ENCODE data around the gene SYTL3. TPM values are rescaled to one million over a fixed set of nuclear protein-coding genes. Genes with fewer than 3 reads are reported as not detected.
A peak's percentile ranks its signal among the peaks of the same experiment; 100 is the strongest.

SYTL3 gene
- total and polyA plus RNA-seq, 10 of the 15 experiments (the other 5 are each of a cell fraction or from before 2014, with no cell fraction given), result 3.3 to 12.1 (median 6.9) TPM

DNA sequence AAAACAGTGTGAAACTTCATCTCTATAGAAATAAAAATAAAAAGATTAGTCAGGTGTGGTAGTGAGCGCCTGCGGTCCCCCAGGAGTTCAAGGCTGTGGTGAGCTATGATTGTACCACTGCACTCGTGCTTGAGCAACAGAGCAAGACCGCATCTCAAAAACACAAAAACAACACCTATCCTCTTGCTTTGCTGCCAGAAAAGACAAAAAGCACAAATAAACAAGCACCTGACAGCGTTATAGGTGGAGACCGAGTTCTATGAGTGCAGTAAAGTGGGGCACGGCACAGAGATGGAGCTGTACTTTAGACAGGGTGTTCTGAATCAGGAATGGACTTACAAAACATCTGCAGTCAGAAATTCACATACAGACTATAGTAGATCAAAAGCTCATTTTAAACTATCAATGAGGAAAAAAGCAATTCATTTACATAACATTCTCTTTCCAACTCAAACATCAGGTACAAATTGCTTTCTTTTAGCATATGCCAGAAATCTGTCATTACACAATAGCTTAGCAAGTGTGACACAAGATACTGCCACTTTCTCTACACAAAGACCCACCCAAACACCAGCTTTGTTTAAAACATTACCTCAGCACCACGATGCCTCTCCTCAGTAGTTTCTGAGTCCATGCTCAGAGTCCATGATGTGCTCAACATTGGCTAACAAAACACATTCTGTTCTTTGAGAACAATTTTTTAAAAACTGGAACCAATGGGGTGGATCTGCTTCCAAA, 159.3 kb downstream of the SYTL3 start (continued):
- TF ChIP-seq ZNF622 (IDR thresholded peaks at IDR 0.05) (no peak), BCL11A (IDR thresholded peaks at IDR 0.05; ENCODE audit: low read depth, low read length) (peak; percentile 70; the same call in 1 of the 2 replicates), TARDBP (IDR thresholded peaks at IDR 0.05; ENCODE audit: borderline replicate concordance) (no peak), SMC3 (IDR thresholded peaks at IDR 0.05; ENCODE audit: borderline replicate concordance, low read length) (no peak), JUNB (IDR thresholded peaks at IDR 0.05) (peak; percentile 17), CREB1 (IDR thresholded peaks at IDR 0.05; ENCODE audit: low read depth) (peak; percentile 60; the same call in 1 of the 2 replicates), POLR2AphosphoS5 (IDR thresholded peaks at IDR 0.05; ENCODE audit: low read length) (peak; percentile 26; the same call in 1 of the 2 replicates), RCOR1 (conservative IDR thresholded peaks at IDR 0.05; ENCODE audit: low read depth, low read length) (no peak), BMI1 (IDR thresholded peaks at IDR 0.05; ENCODE audit: borderline replicate concordance) (no peak; the same call in 1 of the 2 replicates), SIX5 (IDR thresholded peaks at IDR 0.05; ENCODE audit: low read depth, low read length, severe bottlenecking) (no peak), SPI1 (IDR thresholded peaks at IDR 0.05; ENCODE audit: borderline replicate concordance, insufficient read depth, low read depth, low read length) (no peak), RAD21 (IDR thresholded peaks at IDR 0.05; ENCODE audit: insufficient read depth, low read depth, low read length) (no peak), SUZ12 (IDR thresholded peaks at IDR 0.05; ENCODE audit: unreplicated experiment) (no peak), BACH1 (IDR thresholded peaks at IDR 0.05; ENCODE audit: borderline replicate concordance) (peak; percentile 50; the same call in 1 of the 2 replicates), MTA3 (IDR thresholded peaks at IDR 0.05; ENCODE audit: borderline replicate concordance, low read length) (peak; percentile 70; the same call in 1 of the 2 replicates), CBX3 (IDR thresholded peaks at IDR 0.05; ENCODE audit: borderline replicate concordance, low read depth) (no peak), STAT1 (conservative IDR thresholded peaks at IDR 0.05) (no peak), MEF2B (IDR thresholded peaks at IDR 0.05; ENCODE audit: partially characterized antibody, poor library complexity, severe bottlenecking) (peak; percentile 86), PAX5 (IDR thresholded peaks at IDR 0.05; ENCODE audit: borderline replicate concordance, low read depth, low read length) (peak; percentile 94), TAF1 (IDR thresholded peaks at IDR 0.05; ENCODE audit: borderline replicate concordance, low read depth, low read length) (no peak), ZZZ3 (IDR thresholded peaks at IDR 0.05; ENCODE audit: control insufficient read depth, insufficient read length, low read depth) (no peak), RUNX3 (IDR thresholded peaks at IDR 0.05; ENCODE audit: low read length) (peak; percentile 97), ETV6 (conservative IDR thresholded peaks at IDR 0.05 in 1 of 2, IDR thresholded peaks at IDR 0.05 in 1 of 2; ENCODE audit: borderline replicate concordance in 1 of 2, low read depth in 1 of 2) (no peak), WRNIP1 (IDR thresholded peaks at IDR 0.05; ENCODE audit: borderline replicate concordance, low read depth, low read length) (no peak)
- TF ChIP-seq, protein P1, sequence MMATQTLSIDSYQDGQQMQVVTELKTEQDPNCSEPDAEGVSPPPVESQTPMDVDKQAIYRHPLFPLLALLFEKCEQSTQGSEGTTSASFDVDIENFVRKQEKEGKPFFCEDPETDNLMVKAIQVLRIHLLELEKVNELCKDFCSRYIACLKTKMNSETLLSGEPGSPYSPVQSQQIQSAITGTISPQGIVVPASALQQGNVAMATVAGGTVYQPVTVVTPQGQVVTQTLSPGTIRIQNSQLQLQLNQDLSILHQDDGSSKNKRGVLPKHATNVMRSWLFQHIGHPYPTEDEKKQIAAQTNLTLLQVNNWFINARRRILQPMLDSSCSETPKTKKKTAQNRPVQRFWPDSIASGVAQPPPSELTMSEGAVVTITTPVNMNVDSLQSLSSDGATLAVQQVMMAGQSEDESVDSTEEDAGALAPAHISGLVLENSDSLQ (IDR thresholded peaks at IDR 0.05), result 0 out of 2 replicates have a peak, but pooled peaks have one; percentile 4
- TF ChIP-seq, protein P2, sequence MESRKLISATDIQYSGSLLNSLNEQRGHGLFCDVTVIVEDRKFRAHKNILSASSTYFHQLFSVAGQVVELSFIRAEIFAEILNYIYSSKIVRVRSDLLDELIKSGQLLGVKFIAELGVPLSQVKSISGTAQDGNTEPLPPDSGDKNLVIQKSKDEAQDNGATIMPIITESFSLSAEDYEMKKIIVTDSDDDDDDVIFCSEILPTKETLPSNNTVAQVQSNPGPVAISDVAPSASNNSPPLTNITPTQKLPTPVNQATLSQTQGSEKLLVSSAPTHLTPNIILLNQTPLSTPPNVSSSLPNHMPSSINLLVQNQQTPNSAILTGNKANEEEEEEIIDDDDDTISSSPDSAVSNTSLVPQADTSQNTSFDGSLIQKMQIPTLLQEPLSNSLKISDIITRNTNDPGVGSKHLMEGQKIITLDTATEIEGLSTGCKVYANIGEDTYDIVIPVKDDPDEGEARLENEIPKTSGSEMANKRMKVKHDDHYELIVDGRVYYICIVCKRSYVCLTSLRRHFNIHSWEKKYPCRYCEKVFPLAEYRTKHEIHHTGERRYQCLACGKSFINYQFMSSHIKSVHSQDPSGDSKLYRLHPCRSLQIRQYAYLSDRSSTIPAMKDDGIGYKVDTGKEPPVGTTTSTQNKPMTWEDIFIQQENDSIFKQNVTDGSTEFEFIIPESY (IDR thresholded peaks at IDR 0.05), result no peak
- TF ChIP-seq, protein P3, sequence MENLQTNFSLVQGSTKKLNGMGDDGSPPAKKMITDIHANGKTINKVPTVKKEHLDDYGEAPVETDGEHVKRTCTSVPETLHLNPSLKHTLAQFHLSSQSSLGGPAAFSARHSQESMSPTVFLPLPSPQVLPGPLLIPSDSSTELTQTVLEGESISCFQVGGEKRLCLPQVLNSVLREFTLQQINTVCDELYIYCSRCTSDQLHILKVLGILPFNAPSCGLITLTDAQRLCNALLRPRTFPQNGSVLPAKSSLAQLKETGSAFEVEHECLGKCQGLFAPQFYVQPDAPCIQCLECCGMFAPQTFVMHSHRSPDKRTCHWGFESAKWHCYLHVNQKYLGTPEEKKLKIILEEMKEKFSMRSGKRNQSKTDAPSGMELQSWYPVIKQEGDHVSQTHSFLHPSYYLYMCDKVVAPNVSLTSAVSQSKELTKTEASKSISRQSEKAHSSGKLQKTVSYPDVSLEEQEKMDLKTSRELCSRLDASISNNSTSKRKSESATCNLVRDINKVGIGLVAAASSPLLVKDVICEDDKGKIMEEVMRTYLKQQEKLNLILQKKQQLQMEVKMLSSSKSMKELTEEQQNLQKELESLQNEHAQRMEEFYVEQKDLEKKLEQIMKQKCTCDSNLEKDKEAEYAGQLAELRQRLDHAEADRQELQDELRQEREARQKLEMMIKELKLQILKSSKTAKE (IDR thresholded peaks at IDR 0.05; ENCODE audit: low read depth, poor library complexity, severe bottlenecking), result peak; percentile 63

Measured in GM12878 (cell line).